Hepatocyte (in vitro differentiated cells): ENCODE measurements around the gene CELF4.

Experiments
- CTCF ChIP-seq: fragments of 200-600 bp; sonication (generic); IDR thresholded peaks from 2 replicates; pipeline ENCODE4 v1.5.1; 2016; ENCODE audit warnings: antibody characterized with exemption, mild to moderate bottlenecking; ENCODE audit not compliant: poor library complexity
- EZH2phosphoT487 ChIP-seq: fragments of 200-600 bp; sonication (generic); IDR thresholded peaks from one replicate; pipeline ENCODE4 v1.6.1; 2018; ENCODE audit warnings: antibody characterized with exemption, mild to moderate bottlenecking, low read depth, moderate library complexity; ENCODE audit not compliant: unreplicated experiment, severe bottlenecking

DNA sequence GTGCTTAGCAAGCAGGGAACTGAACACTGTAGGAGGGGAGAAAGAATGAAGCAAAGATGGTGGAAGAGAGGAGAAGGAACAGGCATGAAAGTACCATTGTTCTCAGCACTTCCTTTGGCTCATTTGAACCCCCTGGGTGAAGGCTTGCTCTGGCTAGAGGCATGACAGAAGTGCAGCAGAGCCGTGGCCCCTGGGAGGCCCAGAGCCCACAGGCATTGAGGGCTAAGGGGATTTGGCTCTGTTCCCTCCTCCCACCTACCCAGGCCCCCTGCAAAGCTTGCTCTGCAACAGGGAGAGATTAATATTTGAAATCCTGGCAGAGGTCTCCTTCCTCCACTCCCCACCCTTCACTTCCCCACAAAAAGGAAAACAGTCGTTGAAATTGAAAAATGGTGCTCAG, 262.6 kb downstream of the CELF4 start:
- no peak for TF ChIP-seq CTCF
- no peak for TF ChIP-seq EZH2phosphoT487
